ENCODE measurements around the gene RASGRP2.

- TF ChIP-seq POLR2AphosphoS5 (IDR thresholded peaks at IDR 0.05; ENCODE audit: borderline replicate concordance, low read depth, low read length), result no peak
- no peak for TF ChIP-seq EZH2 (IDR thresholded peaks at IDR 0.05)
- no peak for TF ChIP-seq FOXP2 (optimal IDR thresholded peaks at IDR 0.05; ENCODE audit: control extremely low read depth, extremely low read length, insufficient read depth)
Observed at GRCh38 chr11:64786308-64786707, 42.4 kb upstream of the RASGRP2 start.
